ENCODE measurements around the gene FOSL2.
A peak's percentile ranks its signal among the peaks of the same experiment; 100 is the strongest.

Gene FOSL2

DNA sequence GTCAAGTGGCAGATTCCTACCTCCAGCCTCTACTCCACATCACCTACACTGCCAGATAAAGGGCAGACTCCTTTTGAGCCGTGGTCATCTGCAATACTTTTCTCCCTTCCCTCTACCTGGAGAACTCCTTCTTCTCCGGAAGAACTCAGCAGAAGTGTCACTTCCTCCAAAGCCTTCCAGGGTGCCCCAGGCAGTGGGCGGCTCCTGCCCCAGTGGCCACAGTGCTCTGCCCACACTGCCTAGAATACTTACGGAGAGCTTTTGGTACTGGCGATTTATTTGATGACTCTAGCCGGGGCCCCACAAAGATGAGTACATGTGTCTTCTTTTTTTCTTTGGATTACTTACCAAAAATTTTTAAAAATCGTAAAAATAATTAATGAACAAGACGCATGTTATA is 39.7 kb downstream of the FOSL2 start:
- no peak for DNase-seq (ENCODE audit: low read depth in 2 of 2)

DNA sequence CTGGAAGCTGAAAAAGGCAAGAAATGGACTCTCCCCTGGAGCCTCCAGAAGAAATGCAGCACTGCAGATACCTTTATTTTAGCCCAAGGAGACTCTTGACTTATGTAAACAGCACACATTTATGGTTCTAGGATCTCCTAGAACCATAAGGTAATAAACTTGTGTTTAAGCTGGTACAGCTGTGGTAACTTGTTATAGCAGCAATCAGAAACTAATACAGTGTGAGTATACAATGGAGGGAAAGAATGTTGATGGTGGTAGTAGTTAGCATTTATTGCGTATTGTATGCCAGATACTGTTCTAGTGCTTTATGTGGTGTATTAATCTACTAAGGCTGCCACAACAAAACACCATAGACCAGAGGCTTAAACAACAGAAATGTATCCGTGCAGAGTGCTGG is 40.6 kb downstream of the FOSL2 start:
- no peak for DNase-seq (ENCODE audit: low read depth in 2 of 2)

- no peak for DNase-seq (ENCODE audit: low read depth in 2 of 2)
These were observed 41.4 kb downstream of the FOSL2 start for GRCh38 chr2:28433935-28434599.

GRCh38 chr2:28434600-28434989 is 41.9 kb downstream of the FOSL2 start:
- DNase-seq (ENCODE audit: low read depth in 2 of 2): no peak

DNA sequence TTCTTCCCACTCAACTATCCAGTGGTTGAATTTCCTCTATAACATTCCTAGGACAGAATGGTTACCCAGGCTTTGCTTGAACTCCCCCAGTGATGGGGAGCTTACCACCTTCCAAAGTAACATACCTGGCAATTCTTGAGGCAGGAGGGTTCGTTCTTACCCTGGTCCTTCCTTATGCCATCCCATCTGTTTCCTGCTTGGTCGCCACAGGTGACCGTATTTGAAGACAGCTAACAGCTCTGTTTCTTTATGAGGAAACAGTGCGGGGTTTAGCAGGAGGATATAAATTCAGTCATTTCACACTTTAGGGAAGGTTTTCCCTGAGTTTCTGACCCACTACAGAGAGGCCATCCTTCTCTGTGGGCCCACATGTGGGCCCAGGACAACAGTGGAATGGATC is 42.6 kb downstream of the FOSL2 start:
- no peak for DNase-seq (ENCODE audit: low read depth in 2 of 2)

GRCh38 chr2:28435814-28436351 is 43.2 kb downstream of the FOSL2 start:
- no peak for DNase-seq (ENCODE audit: low read depth in 2 of 2)

DNA sequence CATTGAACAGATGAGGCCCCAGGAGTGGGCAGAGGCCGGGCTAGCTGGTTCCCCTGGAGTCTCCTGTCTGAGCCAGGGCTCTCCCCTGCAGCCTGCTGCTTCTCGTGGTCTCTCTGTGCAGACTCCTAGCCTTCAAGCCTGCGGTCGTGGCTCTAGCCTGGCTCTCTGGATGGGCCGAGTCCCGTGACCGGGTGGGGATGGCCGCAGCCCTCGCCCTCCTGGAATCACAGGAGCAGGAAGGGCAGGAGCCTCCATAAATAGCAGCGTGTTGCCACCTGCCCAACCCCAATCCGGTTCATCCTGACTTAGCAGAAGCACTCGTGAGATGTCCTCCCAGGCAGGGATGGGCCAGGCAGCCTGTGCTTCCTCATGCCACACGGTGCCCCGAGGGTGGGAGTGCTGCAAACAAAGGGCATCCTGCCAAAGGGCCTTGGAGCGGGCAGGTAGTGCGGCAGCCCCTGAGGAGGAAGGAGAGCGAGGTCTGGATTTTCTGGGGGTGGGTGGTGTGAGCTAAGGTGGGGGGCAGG is 43.9 kb downstream of the FOSL2 start:
- no peak for DNase-seq (ENCODE audit: low read depth in 2 of 2)

GRCh38 chr2:28437149-28437835 is 44.6 kb downstream of the FOSL2 start:
- no peak for DNase-seq (ENCODE audit: low read depth in 2 of 2)

- DNase-seq (ENCODE audit: low read depth in 2 of 2): no peak
These were observed 45.3 kb downstream of the FOSL2 start for GRCh38 chr2:28437918-28438317.

- no peak for DNase-seq (ENCODE audit: low read depth in 2 of 2)
These were observed 45.9 kb downstream of the FOSL2 start for GRCh38 chr2:28438532-28439063.

DNA sequence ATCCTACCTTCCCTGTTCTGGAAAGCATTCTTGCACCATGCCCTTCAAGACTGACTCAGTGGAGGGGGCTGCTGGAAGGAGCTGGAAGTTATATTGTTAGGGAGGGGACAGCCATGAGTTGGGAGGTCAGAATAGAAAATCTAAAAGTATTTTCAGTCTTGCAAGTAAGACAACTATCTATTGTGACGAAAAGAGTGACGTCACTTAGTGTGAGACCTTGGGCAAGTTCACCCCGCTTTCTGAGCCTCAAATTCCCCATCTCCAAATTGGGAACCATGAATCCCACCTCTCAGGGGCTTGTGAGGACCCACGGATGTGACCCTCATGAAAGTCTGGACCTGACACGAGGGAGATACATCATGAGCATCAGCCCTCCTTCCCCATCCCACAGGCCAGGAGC is 46.5 kb downstream of the FOSL2 start:
- DNase-seq (ENCODE audit: low read depth in 2 of 2): no peak

- no peak for DNase-seq (ENCODE audit: low read depth in 2 of 2)
These were observed 47.1 kb downstream of the FOSL2 start for GRCh38 chr2:28439763-28440162.

DNA sequence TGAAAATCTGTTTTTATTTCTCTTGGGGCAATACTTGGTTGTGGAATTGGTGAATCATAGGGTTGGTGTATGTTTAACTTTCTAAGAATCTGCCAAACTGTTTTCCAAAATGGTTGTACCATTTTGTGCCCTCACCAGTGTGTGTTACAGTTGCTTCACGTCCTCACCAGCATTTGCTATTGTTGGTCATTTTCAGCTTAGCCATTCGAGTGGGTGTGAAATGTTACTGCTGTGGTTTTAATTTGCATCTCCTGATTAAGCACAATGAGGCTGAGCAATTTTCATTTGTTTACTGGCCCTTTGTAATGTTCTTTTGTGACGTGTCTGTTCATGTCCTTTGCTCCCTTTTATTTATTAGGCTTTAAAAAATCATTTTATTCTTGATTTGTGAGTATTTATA is 49.7 kb downstream of the FOSL2 start:
- DNase-seq (ENCODE audit: low read depth in 2 of 2): no peak

DNA sequence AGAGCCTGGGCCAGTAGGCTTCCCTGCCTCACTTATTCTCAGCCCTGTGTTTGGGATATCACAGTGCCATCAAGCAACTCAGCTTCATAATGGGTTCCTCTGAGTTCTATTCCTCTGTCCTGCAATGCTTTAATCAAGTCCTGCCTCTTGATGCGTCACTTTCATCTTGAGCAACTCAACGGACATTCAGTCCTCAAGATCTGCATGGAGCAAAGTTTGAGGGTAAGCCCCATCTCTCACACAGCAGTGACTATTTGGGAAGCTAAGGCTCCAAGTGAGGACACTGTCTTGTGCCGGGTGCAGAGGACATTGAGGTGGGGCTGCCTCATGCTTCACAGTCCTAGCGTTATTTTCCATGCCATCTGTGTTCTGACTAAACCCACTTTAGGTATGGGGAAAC is 52.3 kb downstream of the FOSL2 start:
- no peak for DNase-seq (ENCODE audit: low read depth in 2 of 2)

DNA sequence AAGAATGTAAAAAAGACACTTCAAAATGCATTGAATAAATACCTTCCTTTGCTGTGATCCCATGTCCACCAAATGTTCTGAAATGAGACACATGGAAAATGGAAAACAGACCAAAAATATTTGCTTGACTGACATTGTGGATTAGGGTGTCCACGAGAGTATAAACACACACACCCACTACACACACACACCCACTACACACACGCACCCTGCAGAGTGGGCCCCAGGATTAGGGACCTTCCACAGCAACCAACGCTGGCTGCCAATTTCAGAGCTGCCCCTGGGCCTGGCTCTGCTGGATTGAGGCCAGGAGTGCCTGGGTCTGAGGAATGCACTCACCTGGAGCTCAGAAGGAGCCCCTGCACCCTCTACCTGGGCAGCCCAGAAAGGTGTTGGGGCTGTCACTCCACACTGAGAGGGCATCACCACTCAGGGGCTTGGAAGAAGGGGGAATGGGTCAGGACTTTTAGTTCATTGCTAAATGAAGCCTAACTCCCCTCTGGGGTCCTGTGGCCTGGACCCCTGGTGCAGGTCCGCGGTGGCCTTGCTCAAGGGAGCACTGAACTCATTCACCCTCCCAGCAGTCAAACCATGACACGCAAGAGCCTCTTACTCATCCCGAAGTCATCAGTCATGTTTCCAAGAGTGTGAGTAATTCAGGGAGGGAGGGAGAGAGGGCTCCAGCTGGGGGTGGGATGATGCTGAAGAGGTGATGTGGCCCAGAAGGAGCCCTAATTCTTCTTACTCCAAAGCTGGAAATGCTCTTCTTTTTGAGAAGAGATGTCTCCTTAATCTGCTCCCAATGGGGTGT is 53.0 kb downstream of the FOSL2 start:
- peak in 1 of 2 donors; percentile 23 for DNase-seq (ENCODE audit: low read depth in 2 of 2)

DNA sequence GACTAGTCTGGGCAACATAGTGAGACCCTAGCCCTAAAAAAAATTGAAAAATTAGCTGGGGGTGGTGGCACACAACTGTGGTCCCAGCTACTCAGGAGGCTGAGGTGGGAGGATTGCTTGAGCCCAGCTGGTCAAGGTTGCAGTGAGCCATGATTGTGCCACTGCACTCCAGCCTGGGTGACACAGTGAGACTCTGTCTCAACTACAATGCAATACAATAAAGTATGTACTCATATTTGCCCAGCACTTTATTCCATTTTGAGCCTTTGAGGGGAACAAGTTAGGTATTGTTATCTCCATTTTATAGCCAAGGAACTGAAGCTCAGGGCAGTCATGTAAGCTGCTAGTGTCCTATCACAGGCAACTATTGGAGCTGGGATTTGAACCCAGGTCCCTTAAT is 53.9 kb downstream of the FOSL2 start:
- DNase-seq (ENCODE audit: low read depth in 2 of 2): no peak

- no peak for DNase-seq (ENCODE audit: low read depth in 2 of 2)
These were observed 54.4 kb downstream of the FOSL2 start for GRCh38 chr2:28447086-28447485.

DNA sequence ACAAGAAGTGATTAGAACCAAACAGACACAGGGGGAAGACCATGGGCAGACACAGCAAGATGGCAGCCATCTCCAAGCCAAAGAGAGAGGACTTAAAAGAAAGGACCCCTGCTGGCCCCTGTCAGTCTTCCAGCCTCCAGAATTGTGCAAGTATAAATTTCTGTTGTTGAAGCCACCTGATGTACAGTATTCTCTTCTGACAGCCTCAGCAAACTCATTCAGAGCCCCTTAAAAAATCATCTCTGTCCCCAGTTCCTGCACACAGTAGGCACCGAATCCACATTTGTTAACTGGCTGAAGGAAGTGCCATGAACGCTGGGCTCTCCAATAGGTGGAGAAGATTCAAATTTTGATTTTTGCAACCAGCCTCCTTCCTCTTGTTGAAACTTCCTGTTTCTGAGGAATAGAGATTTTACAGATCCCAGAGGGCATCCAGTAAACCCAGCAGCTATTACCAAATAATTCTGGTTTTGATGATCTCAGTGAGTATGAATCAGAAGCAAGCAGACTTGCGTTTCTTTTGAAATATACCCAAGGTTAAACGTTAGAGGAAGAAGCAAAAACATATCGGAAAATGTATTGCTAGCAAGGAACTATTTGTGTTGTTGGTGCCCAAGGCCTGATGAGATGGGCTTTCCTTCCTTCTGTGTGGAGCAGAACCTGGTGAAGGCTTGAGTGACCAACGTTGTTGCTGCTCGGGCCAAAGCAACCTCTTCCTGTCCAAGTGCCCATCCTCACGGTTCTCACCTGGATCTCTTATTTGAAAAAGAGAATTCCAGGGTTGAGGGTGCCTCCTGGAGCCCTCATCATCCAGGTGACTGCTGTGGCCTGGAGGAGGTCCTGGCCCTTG is 55.5 kb downstream of the FOSL2 start:
- DNase-seq (ENCODE audit: low read depth in 2 of 2): no peak

DNA sequence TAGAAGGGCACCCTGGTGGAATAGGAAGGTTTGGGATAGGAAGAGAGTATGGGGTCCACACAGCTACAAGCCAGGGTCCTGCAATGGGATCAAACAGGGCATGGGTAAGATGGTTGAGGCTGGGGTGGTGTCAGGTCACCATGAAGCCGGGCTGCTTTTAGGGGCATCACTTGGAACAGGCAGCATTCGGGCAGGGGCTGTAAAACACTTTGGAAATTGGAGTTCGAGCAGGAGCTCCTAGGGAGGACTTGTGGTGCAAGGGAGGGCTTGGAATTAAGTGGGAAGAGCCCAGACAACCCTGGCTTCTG is 56.1 kb downstream of the FOSL2 start:
- no peak for DNase-seq (ENCODE audit: low read depth in 2 of 2)

GRCh38 chr2:28449126-28449487 is 56.4 kb downstream of the FOSL2 start:
- no peak for DNase-seq (ENCODE audit: low read depth in 2 of 2)
